Esophagus squamous epithelium (tissue), 4 donors: ENCODE measurements around the gene CELF4.

Experiments used
- POLR2A ChIP-seq, 4 donors: fragments of 450-650 bp; IDR thresholded peaks; one replicate each; pipeline ENCODE4 v1.6.1; 2017; ENCODE audit warnings: antibody characterized with exemption in 4 of 4, mild to moderate bottlenecking in 4 of 4, moderate library complexity in 3 of 4
- TF ChIP-seq, protein P1 (sequence below), 6 experiments: fragments of 450-650 bp in 4 of 6; fragments of 200-600 bp in 2 of 6; sonication (generic) in 2 of 6; IDR thresholded peaks; one replicate each; pipeline ENCODE4 v1.5.1; 2016 to 2019; ENCODE audit warnings: antibody characterized with exemption in 6 of 6, mild to moderate bottlenecking in 4 of 6, moderate library complexity in 4 of 6

DNA sequence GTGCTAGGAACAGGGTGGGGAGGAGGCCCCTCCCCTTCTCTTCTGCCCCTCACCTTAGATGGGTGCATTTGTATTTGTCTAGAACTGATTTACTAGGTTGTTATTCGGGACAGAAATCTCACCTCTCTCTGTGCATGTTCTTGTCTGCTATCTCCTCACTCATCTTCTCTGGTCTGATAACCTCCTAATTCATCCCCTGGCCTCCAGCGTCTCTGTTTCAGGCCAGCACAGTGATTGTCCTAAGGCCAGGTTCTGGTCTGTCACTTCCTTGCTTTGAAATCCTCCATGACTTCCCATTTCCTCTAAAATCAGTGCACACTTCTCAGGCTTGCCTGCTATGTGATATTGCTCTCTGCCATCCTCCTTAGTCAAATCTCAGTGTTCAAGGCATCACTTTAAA lies 58.4 kb downstream of the CELF4 start:
- TF ChIP-seq, protein P1, sequence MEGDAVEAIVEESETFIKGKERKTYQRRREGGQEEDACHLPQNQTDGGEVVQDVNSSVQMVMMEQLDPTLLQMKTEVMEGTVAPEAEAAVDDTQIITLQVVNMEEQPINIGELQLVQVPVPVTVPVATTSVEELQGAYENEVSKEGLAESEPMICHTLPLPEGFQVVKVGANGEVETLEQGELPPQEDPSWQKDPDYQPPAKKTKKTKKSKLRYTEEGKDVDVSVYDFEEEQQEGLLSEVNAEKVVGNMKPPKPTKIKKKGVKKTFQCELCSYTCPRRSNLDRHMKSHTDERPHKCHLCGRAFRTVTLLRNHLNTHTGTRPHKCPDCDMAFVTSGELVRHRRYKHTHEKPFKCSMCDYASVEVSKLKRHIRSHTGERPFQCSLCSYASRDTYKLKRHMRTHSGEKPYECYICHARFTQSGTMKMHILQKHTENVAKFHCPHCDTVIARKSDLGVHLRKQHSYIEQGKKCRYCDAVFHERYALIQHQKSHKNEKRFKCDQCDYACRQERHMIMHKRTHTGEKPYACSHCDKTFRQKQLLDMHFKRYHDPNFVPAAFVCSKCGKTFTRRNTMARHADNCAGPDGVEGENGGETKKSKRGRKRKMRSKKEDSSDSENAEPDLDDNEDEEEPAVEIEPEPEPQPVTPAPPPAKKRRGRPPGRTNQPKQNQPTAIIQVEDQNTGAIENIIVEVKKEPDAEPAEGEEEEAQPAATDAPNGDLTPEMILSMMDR (IDR thresholded peaks at IDR 0.05): no peak
- no peak for TF ChIP-seq POLR2A (IDR thresholded peaks at IDR 0.05)
